IPS-20b (cell line): ENCODE data around the gene LIPM.

Source experiments
- H3K27ac ChIP-seq: one replicate; pipeline ENCODE4 v1.5.1; 2013; ENCODE audit warnings: low read length
- H3K27me3 ChIP-seq: 2 replicates; pipeline ENCODE4 v1.6.1; 2013; ENCODE audit warnings: mild to moderate bottlenecking, low read length, inconsistent platforms; ENCODE audit not compliant: insufficient read depth
- H3K36me3 ChIP-seq: 2 replicates; pipeline ENCODE4 v1.6.1; 2013; ENCODE audit warnings: low read depth, mild to moderate bottlenecking, inconsistent platforms, low read length, moderate library complexity; ENCODE audit not compliant: insufficient read depth
- H3K4me1 ChIP-seq: 2 replicates; pipeline ENCODE4 v1.6.1; 2013; ENCODE audit warnings: mild to moderate bottlenecking, control low read depth, inconsistent platforms, low read length, moderate library complexity; ENCODE audit not compliant: insufficient read depth
- H3K4me3 ChIP-seq: 2 replicates; pipeline ENCODE4 v1.5.1; 2013; ENCODE audit warnings: mild to moderate bottlenecking, low read length, inconsistent platforms
- H3K9ac ChIP-seq: 2 replicates; pipeline ENCODE4 v1.6.1; 2013; ENCODE audit warnings: low read depth, mild to moderate bottlenecking, inconsistent platforms, low read length, moderate library complexity
- H3K9me3 ChIP-seq: 2 replicates; pipeline ENCODE4 v1.6.1; 2013; ENCODE audit warnings: mild to moderate bottlenecking, low read depth, low read length, inconsistent platforms; ENCODE audit not compliant: insufficient read depth

LIPM gene

GRCh38 chr10:88841316-88842111, 39.0 kb downstream of the LIPM start:
- H3K9ac ChIP-seq = no peak overlapping the region
- H3K36me3 ChIP-seq = no peaks in the 10 kb centered on the region
- H3K9me3 ChIP-seq = no peaks in the 10 kb centered on the region
- H3K4me1 ChIP-seq = no peaks in the 10 kb centered on the region
- H3K27ac ChIP-seq = no peak overlapping the region
- H3K27me3 ChIP-seq = 0 out of 2 replicates have a peak, but pooled peaks cover 5% of the 10 kb centered on the region
- H3K4me3 ChIP-seq = no peak overlapping the region

- H3K9me3 ChIP-seq = no peaks in the 10 kb centered on the region
- no peaks in the 10 kb centered on the region for H3K27me3 ChIP-seq
- H3K9ac ChIP-seq = no peak overlapping the region
- H3K4me1 ChIP-seq = no peaks in the 10 kb centered on the region; the same call in 1 of the 2 replicates
- H3K36me3 ChIP-seq = no peaks in the 10 kb centered on the region
- no peak overlapping the region for H3K4me3 ChIP-seq
- H3K27ac ChIP-seq = no peak overlapping the region
Observed at GRCh38 chr10:88843171-88843570, 40.6 kb downstream of the LIPM start.

- Histone ChIP-seq H3K4me1 (peaks cover 4% of the 10 kb centered on the region; the same call in 1 of the 2 replicates), H3K27ac (no peak overlapping the region), H3K9me3 (no peaks in the 10 kb centered on the region), H3K9ac (no peak overlapping the region), H3K4me3 (no peak overlapping the region), H3K36me3 (no peaks in the 10 kb centered on the region), H3K27me3 (no peaks in the 10 kb centered on the region)
Observed at GRCh38 chr10:88848499-88848898, 46.0 kb downstream of the LIPM start.

- no peaks in the 10 kb centered on the region for H3K27me3 ChIP-seq
- H3K4me1 ChIP-seq = peaks cover 4% of the 10 kb centered on the region; the same call in 1 of the 2 replicates
- H3K9me3 ChIP-seq = no peaks in the 10 kb centered on the region
- H3K27ac ChIP-seq = no peak overlapping the region
- H3K4me3 ChIP-seq = no peak overlapping the region
- no peaks in the 10 kb centered on the region for H3K36me3 ChIP-seq
- H3K9ac ChIP-seq = no peak overlapping the region
Observed at GRCh38 chr10:88849234-88849633, 46.7 kb downstream of the LIPM start.

GRCh38 chr10:88850712-88851111, 48.2 kb downstream of the LIPM start:
- no peaks in the 10 kb centered on the region for H3K9me3 ChIP-seq
- no peak overlapping the region for H3K4me3 ChIP-seq
- no peak overlapping the region for H3K27ac ChIP-seq
- peaks cover 4% of the 10 kb centered on the region; the same call in 1 of the 2 replicates for H3K4me1 ChIP-seq
- H3K36me3 ChIP-seq = no peaks in the 10 kb centered on the region
- H3K9ac ChIP-seq = no peak overlapping the region
- H3K27me3 ChIP-seq = no peaks in the 10 kb centered on the region

GRCh38 chr10:88851706-88852105, 49.2 kb downstream of the LIPM start, which contains the start of gene ANKRD22:
Gene ANKRD22, minus strand, starts transcription at chr10:88851844. Its CDS starts 237 bp downstream, at chr10:88851607.
- Histone ChIP-seq H3K27me3 (no peaks in the 10 kb centered on the region), H3K9ac (no peak within 1 kb of the TSS), H3K27ac (no peak within 1 kb of the TSS), H3K4me3 (no peak within 1 kb of the TSS), H3K4me1 (peaks cover 4% of the 10 kb centered on the region; the same call in 1 of the 2 replicates), H3K36me3 (no peaks in the 10 kb centered on the region), H3K9me3 (no peaks in the 10 kb centered on the region)

GRCh38 chr10:88852327-88852726, 49.8 kb downstream of the LIPM start:
- no peaks in the 10 kb centered on the region for H3K27me3 ChIP-seq
- no peak overlapping the region for H3K4me3 ChIP-seq
- no peak overlapping the region for H3K27ac ChIP-seq
- no peak overlapping the region for H3K9ac ChIP-seq
- no peaks in the 10 kb centered on the region for H3K9me3 ChIP-seq
- peaks cover 4% of the 10 kb centered on the region; the same call in 1 of the 2 replicates for H3K4me1 ChIP-seq
- H3K36me3 ChIP-seq = no peaks in the 10 kb centered on the region

- H3K9me3 ChIP-seq = no peaks in the 10 kb centered on the region
- no peaks in the 10 kb centered on the region for H3K36me3 ChIP-seq
- no peak overlapping the region for H3K27ac ChIP-seq
- H3K4me1 ChIP-seq = peaks cover 4% of the 10 kb centered on the region; the same call in 1 of the 2 replicates
- no peak overlapping the region for H3K9ac ChIP-seq
- H3K27me3 ChIP-seq = no peaks in the 10 kb centered on the region
- H3K4me3 ChIP-seq = no peak overlapping the region
Observed at GRCh38 chr10:88853155-88853881, 50.8 kb downstream of the LIPM start.

GRCh38 chr10:88854684-88855083, 52.2 kb downstream of the LIPM start:
- no peak overlapping the region for H3K9ac ChIP-seq
- no peaks in the 10 kb centered on the region for H3K36me3 ChIP-seq
- no peak overlapping the region for H3K4me3 ChIP-seq
- H3K9me3 ChIP-seq = no peaks in the 10 kb centered on the region
- peaks cover 4% of the 10 kb centered on the region; the same call in 1 of the 2 replicates for H3K4me1 ChIP-seq
- no peaks in the 10 kb centered on the region for H3K27me3 ChIP-seq
- no peak overlapping the region for H3K27ac ChIP-seq

GRCh38 chr10:88857831-88858230, 55.3 kb downstream of the LIPM start:
- no peaks in the 10 kb centered on the region for H3K4me1 ChIP-seq

GRCh38 chr10:88858491-88858890, 56.0 kb downstream of the LIPM start:
- Histone ChIP-seq H3K4me1 (no peaks in the 10 kb centered on the region), H3K4me3 (no peak overlapping the region), H3K9me3 (no peaks in the 10 kb centered on the region), H3K27me3 (no peaks in the 10 kb centered on the region), H3K9ac (no peak overlapping the region), H3K36me3 (no peaks in the 10 kb centered on the region), H3K27ac (no peak overlapping the region)

More at GRCh38 chr10:88857831-88858230, 55.3 kb downstream of the LIPM start:
- no peak overlapping the region for H3K9ac ChIP-seq
- no peaks in the 10 kb centered on the region for H3K36me3 ChIP-seq
- H3K4me3 ChIP-seq = no peak overlapping the region
- no peaks in the 10 kb centered on the region for H3K27me3 ChIP-seq
- no peak overlapping the region for H3K27ac ChIP-seq
- H3K9me3 ChIP-seq = no peaks in the 10 kb centered on the region
